NCI-H1105 treated with DMSO at 0.1 percent for 48 hours (cell line): ENCODE measurements around the gene TMEM167B.
"Not testable (repeated sequence)": the region's sequence is repeated elsewhere in the genome, so short reads cannot be mapped to it uniquely, and the experiment has no call there.

ENCODE experiments used
- DNase-seq: peaks from one replicate; lab custom pipeline; 2025; lab: John Stamatoyannopoulos, UW

The TMEM167B gene

GRCh38 chr1:109090196-109091077 is at the start of gene TMEM167B:
Gene TMEM167B (plus strand): TSS chr1:109090764. CDS start chr1:109090873, 109 bp downstream.
- DNase-seq = peak; percentile 93

GRCh38 chr1:109040989-109041620 is 49.5 kb upstream of the TMEM167B start:
- peak; percentile 41 for DNase-seq

- DNase-seq = peak; percentile 96
Measured at GRCh38 chr1:109041621-109042468, 48.7 kb upstream of the TMEM167B start, which contains the start of gene WDR47. Gene WDR47 (minus strand): TSS chr1:109042102. CDS start chr1:109023512, 18,590 bp downstream.

GRCh38 chr1:109045595-109045994 is 45.0 kb upstream of the TMEM167B start:
- no peak for DNase-seq

GRCh38 chr1:109046671-109047070 is 43.9 kb upstream of the TMEM167B start:
- DNase-seq = no peak

GRCh38 chr1:109047339-109047738 is 43.2 kb upstream of the TMEM167B start:
- no peak for DNase-seq

- no peak for DNase-seq
Measured at GRCh38 chr1:109048335-109048734, 42.2 kb upstream of the TMEM167B start.

- no peak for DNase-seq
Measured at GRCh38 chr1:109050228-109050995, 40.2 kb upstream of the TMEM167B start.

- not testable (repeated sequence) for DNase-seq
Measured at GRCh38 chr1:109052145-109052544, 38.4 kb upstream of the TMEM167B start.

- no peak for DNase-seq
Measured at GRCh38 chr1:109056064-109056463, 34.5 kb upstream of the TMEM167B start.

- no peak for DNase-seq
Measured at GRCh38 chr1:109059026-109059425, 31.5 kb upstream of the TMEM167B start.

GRCh38 chr1:109060707-109061106 is 29.9 kb upstream of the TMEM167B start:
- DNase-seq = no peak

- DNase-seq = no peak
Measured at GRCh38 chr1:109061183-109061582, 29.4 kb upstream of the TMEM167B start.

- DNase-seq = no peak
Measured at GRCh38 chr1:109065137-109065536, 25.4 kb upstream of the TMEM167B start.

- no peak for DNase-seq
Measured at GRCh38 chr1:109067883-109068282, 22.7 kb upstream of the TMEM167B start.

GRCh38 chr1:109069294-109069693 is 21.3 kb upstream of the TMEM167B start:
- no peak for DNase-seq

GRCh38 chr1:109075531-109076490 is 14.8 kb upstream of the TMEM167B start, which contains the start of gene TAF13:
Gene TAF13 (minus strand): TSS chr1:109076003. CDS start chr1:109075947, 56 bp downstream.
- peak; percentile 93 for DNase-seq

- no peak for DNase-seq
Measured at GRCh38 chr1:109078317-109078716, 12.2 kb upstream of the TMEM167B start.

GRCh38 chr1:109079240-109079622 is 11.3 kb upstream of the TMEM167B start:
- DNase-seq = no peak

GRCh38 chr1:109080441-109081082 is 10.0 kb upstream of the TMEM167B start:
- DNase-seq = no peak
